HepG2 (cell line): ENCODE results near the gene YWHAQ. TPM values are rescaled to one million over a fixed set of nuclear protein-coding genes. Genes with fewer than 3 reads are reported as not detected.

Source experiments
- HOXA7 ChIP-seq: sonication (generic); formaldehyde crosslinking; IDR thresholded peaks from 2 replicates; pipeline ENCODE4 v1.8.1; 2022; ENCODE audit warnings: mild to moderate bottlenecking, missing genetic modification reagents, moderate library complexity
- KAT8 ChIP-seq: IDR thresholded peaks from 2 replicates; pipeline ENCODE4 v1.6.1; 2016; ENCODE audit warnings: missing genetic modification reagents, missing compliant biosample characterization
- KDM1A ChIP-seq: IDR thresholded peaks from 2 replicates; pipeline ENCODE4 v1.6.1; 2016; ENCODE audit warnings: missing compliant biosample characterization
- KDM2A ChIP-seq: sonication (generic); formaldehyde crosslinking; IDR thresholded peaks from 2 replicates; pipeline ENCODE4 v1.4.0; 2020; ENCODE audit warnings: low read depth, missing genetic modification reagents, borderline replicate concordance
- MLLT10 ChIP-seq: sonication (generic); formaldehyde crosslinking; IDR thresholded peaks from 2 replicates; pipeline ENCODE4 v1.4.0; 2020; ENCODE audit warnings: missing genetic modification reagents
- U2AF1 ChIP-seq: fragments of 200-400 bp; formaldehyde crosslinking; optimal IDR thresholded peaks from 2 replicates; pipeline ENCODE3; 2017; ENCODE audit warnings: mild to moderate bottlenecking, low read depth, low read length
- YY1 ChIP-seq: IDR thresholded peaks from 2 replicates; pipeline ENCODE4 v1.6.1; 2011; ENCODE audit warnings: low read length, low read depth, moderate library complexity, mild to moderate bottlenecking; ENCODE audit not compliant: insufficient read depth, insufficient replicate concordance
- ZHX2 ChIP-seq, 2 experiments: sonication (generic) in 1 of 2; formaldehyde crosslinking in 1 of 2; IDR thresholded peaks; 2 replicates each; pipeline versions ENCODE4 v1.6.1 to v1.9.0; 2014 to 2022; ENCODE audit warnings: antibody characterized with exemption in 1 of 2, borderline replicate concordance in 1 of 2, inconsistent platforms in 1 of 2, low read depth in 1 of 2, missing genetic modification reagents in 1 of 2
- ZMAT3 ChIP-seq: sonication (generic); formaldehyde crosslinking; conservative IDR thresholded peaks from 2 replicates; pipeline ENCODE4 v1.7.0; 2021; ENCODE audit warnings: missing genetic modification reagents
- ZMAT5 ChIP-seq: sonication (generic); formaldehyde crosslinking; IDR thresholded peaks from 2 replicates; pipeline ENCODE4 v1.5.0; 2020; ENCODE audit warnings: mild to moderate bottlenecking, low read depth, missing genetic modification reagents, borderline replicate concordance
- ZMYM3 ChIP-seq: sonication (generic); formaldehyde crosslinking; IDR thresholded peaks from 2 replicates; pipeline ENCODE4 v1.5.1; 2020; ENCODE audit warnings: mild to moderate bottlenecking, missing genetic modification reagents
- ZNF589 ChIP-seq: sonication (generic); formaldehyde crosslinking; conservative IDR thresholded peaks from 2 replicates; pipeline ENCODE4 v1.8.0; 2022; ENCODE audit warnings: mild to moderate bottlenecking, moderate library complexity, missing genetic modification reagents
- ZNF607 ChIP-seq: sonication (generic); formaldehyde crosslinking; IDR thresholded peaks from 2 replicates; pipeline ENCODE4 v1.5.1; 2020; ENCODE audit warnings: missing genetic modification reagents, mild to moderate bottlenecking, borderline replicate concordance
- ZNF841 ChIP-seq: sonication (generic); formaldehyde crosslinking; IDR thresholded peaks from 2 replicates; pipeline ENCODE4 v1.8.1; 2023; ENCODE audit warnings: missing genetic modification reagents, borderline replicate concordance
- ZSCAN5A ChIP-seq: sonication (generic); formaldehyde crosslinking; IDR thresholded peaks from 2 replicates; pipeline ENCODE4 v1.8.0; 2022; ENCODE audit warnings: mild to moderate bottlenecking, missing genetic modification reagents, borderline replicate concordance
- polyA plus RNA-seq, 8 experiments: library from polyadenylated mRNA; depleted of rRNA in 3 of 8; stranded (reverse) in 7 of 8; unstranded in 1 of 8; fragments of >200 nt; fragmentation: Illumina TruSeq in 4 of 8; extraction: Trizol in 4 of 8; gene quantifications; 2 replicates each; pipeline versions ENCODE4 v1.2.1 to v1.2.3, GENCODE V29; 2011 to 2016; ENCODE audit warnings: low read depth in 4 of 8, missing spikeins in 1 of 8, mixed read lengths in 1 of 8; ENCODE audit not compliant: insufficient read depth in 1 of 8
- total RNA-seq, 5 experiments: library from RNA; depleted of rRNA; stranded (reverse); fragments of >200 nt; fragmentation: Illumina TruSeq; extraction: Trizol; gene quantifications; 2 replicates each; pipeline ENCODE4 v1.2.3, GENCODE V29; 2016; ENCODE audit warnings: low read depth in 1 of 5
- TF ChIP-seq, protein P1 (sequence below): sonication (generic); formaldehyde crosslinking; IDR thresholded peaks from 2 replicates; pipeline ENCODE4 v1.5.1; 2020; ENCODE audit warnings: mild to moderate bottlenecking, missing genetic modification reagents

Gene YWHAQ
- total and polyA plus RNA-seq, 2 of the 13 experiments (the other 11 are each of a cell fraction or from before 2014, with no cell fraction given) = 160 to 304 TPM

DNA sequence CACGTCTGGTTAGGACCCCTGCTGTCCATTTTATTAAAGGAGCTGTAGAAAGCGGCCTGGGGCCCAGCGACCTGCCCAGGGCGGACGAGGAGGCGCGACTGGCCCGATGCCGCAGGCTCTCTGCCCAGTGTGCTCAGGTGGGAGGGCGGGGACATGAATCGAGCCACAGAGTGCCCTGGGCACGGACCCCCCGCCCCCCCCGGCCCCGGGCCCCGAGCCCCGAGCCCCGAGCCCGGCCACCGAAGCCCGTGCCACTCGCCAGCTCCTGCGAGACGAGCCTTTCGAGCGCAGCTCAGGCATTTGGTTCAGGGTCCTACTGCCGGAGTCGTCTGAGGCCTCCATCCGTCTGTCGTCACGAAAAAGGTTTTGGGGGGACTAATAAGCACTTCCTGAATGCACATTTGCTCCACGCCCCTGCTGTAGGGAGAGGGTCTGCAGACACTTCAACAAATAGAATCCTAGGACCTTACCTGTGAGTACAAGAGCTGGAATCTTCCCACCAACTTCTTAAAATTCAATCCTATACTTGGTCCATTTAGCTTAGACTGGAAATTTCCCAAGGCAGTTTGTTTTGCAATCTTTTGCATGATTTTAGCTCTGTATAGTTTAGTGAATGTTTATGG lies 74.6 kb downstream of the YWHAQ start (continued):
- TF ChIP-seq ZHX2 (IDR thresholded peaks at IDR 0.05; ENCODE audit: low read depth) (no peak), ZHX2 (CRISPR knock-in tag; IDR thresholded peaks at IDR 0.05; ENCODE audit: borderline replicate concordance) (0 out of 2 replicates have a peak, but pooled peaks have one; percentile 51), YY1 (no peak), ZNF589 (no peak), ZMAT3 (CRISPR knock-in tag) (no peak), KDM2A (peak; percentile 10), HOXA7 (CRISPR knock-in tag) (no peak), ZMAT5 (no peak), KDM1A (no peak), ZNF841 (CRISPR knock-in tag) (no peak), MLLT10 (no peak), KAT8 (CRISPR knock-in tag) (no peak), ZNF607 (CRISPR knock-in tag) (no peak), ZMYM3 (CRISPR knock-in tag) (no peak), U2AF1 (no peak), ZSCAN5A (CRISPR knock-in tag) (no peak)
- TF ChIP-seq, protein P1, sequence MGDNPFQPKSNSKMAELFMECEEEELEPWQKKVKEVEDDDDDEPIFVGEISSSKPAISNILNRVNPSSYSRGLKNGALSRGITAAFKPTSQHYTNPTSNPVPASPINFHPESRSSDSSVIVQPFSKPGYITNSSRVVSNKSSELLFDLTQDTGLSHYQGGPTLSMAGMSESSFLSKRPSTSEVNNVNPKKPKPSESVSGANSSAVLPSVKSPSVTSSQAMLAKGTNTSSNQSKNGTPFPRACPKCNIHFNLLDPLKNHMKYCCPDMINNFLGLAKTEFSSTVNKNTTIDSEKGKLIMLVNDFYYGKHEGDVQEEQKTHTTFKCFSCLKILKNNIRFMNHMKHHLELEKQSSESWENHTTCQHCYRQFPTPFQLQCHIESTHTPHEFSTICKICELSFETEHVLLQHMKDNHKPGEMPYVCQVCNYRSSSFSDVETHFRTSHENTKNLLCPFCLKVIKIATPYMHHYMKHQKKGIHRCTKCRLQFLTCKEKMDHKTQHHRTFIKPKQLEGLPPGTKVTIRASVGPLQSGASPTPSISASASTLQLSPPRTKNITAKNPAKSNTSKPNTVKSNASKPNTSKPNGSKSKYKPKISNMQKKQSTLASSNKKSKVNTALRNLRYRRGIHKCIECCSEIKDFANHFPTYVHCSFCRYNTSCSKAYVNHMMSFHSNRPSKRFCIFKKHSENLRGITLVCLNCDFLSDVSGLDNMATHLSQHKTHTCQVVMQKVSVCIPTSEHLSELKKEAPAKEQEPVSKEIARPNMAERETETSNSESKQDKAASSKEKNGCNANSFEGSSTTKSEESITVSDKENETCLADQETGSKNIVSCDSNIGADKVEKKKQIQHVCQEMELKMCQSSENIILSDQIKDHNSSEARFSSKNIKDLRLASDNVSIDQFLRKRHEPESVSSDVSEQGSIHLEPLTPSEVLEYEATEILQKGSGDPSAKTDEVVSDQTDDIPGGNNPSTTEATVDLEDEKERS (CRISPR knock-in tag) = no peak
